ENCODE data around the gene B3GNT3. TPM values are rescaled to one million over a fixed set of nuclear protein-coding genes. Genes with fewer than 3 reads are reported as not detected.
A peak's percentile ranks its signal among the peaks of the same experiment; 100 is the strongest.

The B3GNT3 gene
- total RNA-seq, 1 experiment from 2014 or later = 2.8 TPM

- H3K27me3 ChIP-seq (replicated peaks; ENCODE audit: control insufficient read depth, insufficient read depth, low read length) = no peaks in the 10 kb centered on the region
- no peaks in the 10 kb centered on the region for H3K27me3 Mint-ChIP-seq (ENCODE audit: insufficient read depth, unreplicated experiment)
- no peaks in the 10 kb centered on the region for H3K36me3 ChIP-seq (ENCODE audit: control insufficient read depth, insufficient read depth, low read length)
- H3K27ac Mint-ChIP-seq (ENCODE audit: unreplicated experiment) = no peak overlapping the region
- no peak overlapping the region for H3K4me3 Mint-ChIP-seq (ENCODE audit: unreplicated experiment)
- no peaks in the 10 kb centered on the region for H3K36me3 Mint-ChIP-seq (ENCODE audit: insufficient read depth, unreplicated experiment)
- ChIA-PET POLR2A (no interaction called here), CTCF (interaction anchor here (0.6 to 0.7 kb wide), 2 partner anchors 10 to 246 kb away, joined by 3 read pairs; no protein-coding TSS in a partner anchor)
- TF ChIP-seq, protein P1, sequence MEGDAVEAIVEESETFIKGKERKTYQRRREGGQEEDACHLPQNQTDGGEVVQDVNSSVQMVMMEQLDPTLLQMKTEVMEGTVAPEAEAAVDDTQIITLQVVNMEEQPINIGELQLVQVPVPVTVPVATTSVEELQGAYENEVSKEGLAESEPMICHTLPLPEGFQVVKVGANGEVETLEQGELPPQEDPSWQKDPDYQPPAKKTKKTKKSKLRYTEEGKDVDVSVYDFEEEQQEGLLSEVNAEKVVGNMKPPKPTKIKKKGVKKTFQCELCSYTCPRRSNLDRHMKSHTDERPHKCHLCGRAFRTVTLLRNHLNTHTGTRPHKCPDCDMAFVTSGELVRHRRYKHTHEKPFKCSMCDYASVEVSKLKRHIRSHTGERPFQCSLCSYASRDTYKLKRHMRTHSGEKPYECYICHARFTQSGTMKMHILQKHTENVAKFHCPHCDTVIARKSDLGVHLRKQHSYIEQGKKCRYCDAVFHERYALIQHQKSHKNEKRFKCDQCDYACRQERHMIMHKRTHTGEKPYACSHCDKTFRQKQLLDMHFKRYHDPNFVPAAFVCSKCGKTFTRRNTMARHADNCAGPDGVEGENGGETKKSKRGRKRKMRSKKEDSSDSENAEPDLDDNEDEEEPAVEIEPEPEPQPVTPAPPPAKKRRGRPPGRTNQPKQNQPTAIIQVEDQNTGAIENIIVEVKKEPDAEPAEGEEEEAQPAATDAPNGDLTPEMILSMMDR (IDR thresholded peaks at IDR 0.05; ENCODE audit: insufficient read depth in 1 of 2, low read depth in 1 of 2, low read length in 1 of 2, severe bottlenecking in 1 of 2, unreplicated experiment in 1 of 2) = no peak
- no peak overlapping the region for H3K4me3 ChIP-seq (ENCODE audit: low read depth, low read length)
- intact Hi-C loops (cut with micrococcal nuclease; ENCODE audit: unreplicated experiment) = no loop called here
- no TSS peak for BruUV-seq (replicated peaks)
- DNase-seq = no peak
- H3K4me1 ChIP-seq = no peaks in the 10 kb centered on the region
- H3K9me3 ChIP-seq = no peaks in the 10 kb centered on the region
- H3K4me1 Mint-ChIP-seq (ENCODE audit: low read depth, unreplicated experiment) = no peaks in the 10 kb centered on the region
- H3K9me3 Mint-ChIP-seq (ENCODE audit: unreplicated experiment) = no peaks in the 10 kb centered on the region
Observed at GRCh38 chr19:17848595-17849292, 53.8 kb downstream of the B3GNT3 start.

DNA sequence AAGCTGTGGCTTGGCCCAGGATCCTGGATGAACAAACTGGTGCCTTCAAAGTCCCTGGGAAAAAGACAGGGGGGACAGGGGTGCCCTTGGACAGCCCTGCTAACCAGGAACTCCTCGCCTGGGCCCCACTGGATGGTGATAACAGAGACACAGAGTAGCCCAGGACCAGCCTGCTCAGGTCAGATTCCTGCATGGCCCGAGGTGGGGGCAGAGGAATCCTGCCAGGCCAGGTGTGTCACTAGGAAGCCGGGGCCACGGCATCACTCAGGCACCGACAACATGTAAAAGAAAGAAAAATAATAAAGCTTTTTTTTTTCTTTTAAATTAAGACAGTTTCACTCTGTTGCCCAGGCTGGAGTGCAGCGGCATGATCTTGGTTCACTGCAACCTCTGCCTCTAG, 59.1 kb downstream of the B3GNT3 start:
- POLR2A ChIA-PET = no interaction called here
- TF ChIP-seq, protein P1 (IDR thresholded peaks at IDR 0.05; ENCODE audit: insufficient read depth in 1 of 2, low read depth in 1 of 2, low read length in 1 of 2, severe bottlenecking in 1 of 2, unreplicated experiment in 1 of 2) = no peak
- no peaks in the 10 kb centered on the region for H3K9me3 Mint-ChIP-seq (ENCODE audit: unreplicated experiment)

DNA sequence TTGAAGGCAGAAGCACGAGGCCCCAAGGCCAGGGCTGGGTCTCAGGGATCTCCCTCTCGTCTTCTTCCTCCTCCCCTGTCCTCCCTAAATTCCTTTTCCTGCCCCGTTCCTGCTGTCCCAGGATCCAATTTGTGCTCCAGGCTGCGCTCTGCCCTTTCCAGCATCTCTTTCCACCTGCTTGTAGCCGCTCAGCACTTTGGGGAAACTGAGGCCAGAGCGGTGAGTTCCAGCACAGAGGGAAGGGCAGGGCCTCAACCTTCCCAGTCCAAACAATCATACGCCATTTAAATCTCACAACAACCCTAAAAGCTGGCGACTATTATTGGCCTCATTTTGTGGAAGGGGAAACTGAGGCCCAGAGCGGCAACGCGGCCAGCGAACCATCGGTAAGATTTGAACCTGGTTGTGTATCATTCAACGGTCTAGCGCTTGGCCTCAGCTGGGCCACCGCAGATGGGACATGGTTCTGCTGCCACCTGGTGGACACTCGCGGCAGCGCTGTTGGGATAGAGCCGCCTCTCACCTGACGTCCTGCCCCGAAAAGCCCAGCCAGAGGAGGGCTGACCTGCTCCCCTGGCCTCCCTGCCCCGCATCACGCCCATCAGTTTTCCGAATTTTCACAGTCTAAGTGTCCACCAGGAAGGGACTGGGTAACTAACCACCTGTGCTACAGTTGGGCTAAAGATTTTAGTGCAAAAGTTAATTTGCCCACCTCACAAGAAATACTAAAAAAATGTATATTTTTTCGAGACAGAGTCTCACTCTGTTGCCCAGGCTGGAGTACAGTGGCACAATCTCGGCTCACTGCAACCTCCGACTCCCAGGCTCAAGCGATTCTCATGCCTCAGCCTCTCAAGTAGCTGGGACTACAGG, 60.6 kb downstream of the B3GNT3 start:
- Mint-ChIP-seq H3K4me3 (ENCODE audit: unreplicated experiment) (no peak overlapping the region), H3K4me1 (ENCODE audit: low read depth, unreplicated experiment) (no peaks in the 10 kb centered on the region), H3K27ac (ENCODE audit: unreplicated experiment) (no peak overlapping the region), H3K9me3 (ENCODE audit: unreplicated experiment) (no peaks in the 10 kb centered on the region), H3K27me3 (ENCODE audit: insufficient read depth, unreplicated experiment) (peaks cover 2% of the 10 kb centered on the region), H3K36me3 (ENCODE audit: insufficient read depth, unreplicated experiment) (peaks cover 13% of the 10 kb centered on the region)
- intact Hi-C loops (cut with micrococcal nuclease; ENCODE audit: unreplicated experiment) = loop anchor here (1.0 to 5.0 kb wide), 2 partner anchors 89 to 413 kb away; no protein-coding TSS in a partner anchor
- TF ChIP-seq, protein P1 (IDR thresholded peaks at IDR 0.05; ENCODE audit: insufficient read depth in 1 of 2, low read depth in 1 of 2, low read length in 1 of 2, severe bottlenecking in 1 of 2, unreplicated experiment in 1 of 2) = peak; percentile 93 to 94
- H3K4me1 ChIP-seq = no peaks in the 10 kb centered on the region
- no TSS peak for BruUV-seq (replicated peaks)
- H3K4me3 ChIP-seq (ENCODE audit: low read depth, low read length) = no peak overlapping the region
- H3K36me3 ChIP-seq (ENCODE audit: control insufficient read depth, insufficient read depth, low read length) = no peaks in the 10 kb centered on the region
- peak; percentile 80 to 89 for DNase-seq
- H3K9me3 ChIP-seq = no peaks in the 10 kb centered on the region
- CTCF ChIA-PET = interaction anchor here (0.5 to 1.1 kb wide), 5 partner anchors 77 to 250 kb away, joined by 3 read pairs; partner anchors contain the start of gene CCDC124
- POLR2A ChIA-PET = no interaction called here
- H3K27me3 ChIP-seq (replicated peaks; ENCODE audit: control insufficient read depth, insufficient read depth, low read length) = no peaks in the 10 kb centered on the region

More for the DNA sequence above, 59.1 kb downstream of the B3GNT3 start:
- no peak overlapping the region for H3K4me3 ChIP-seq (ENCODE audit: low read depth, low read length)
- intact Hi-C loops (cut with micrococcal nuclease; ENCODE audit: unreplicated experiment) = no loop called here
- H3K9me3 ChIP-seq = no peaks in the 10 kb centered on the region
- no peaks in the 10 kb centered on the region for H3K36me3 ChIP-seq (ENCODE audit: control insufficient read depth, insufficient read depth, low read length)
- H3K4me3 Mint-ChIP-seq (ENCODE audit: unreplicated experiment) = no peak overlapping the region
- BruUV-seq (replicated peaks) = no TSS peak
- no peak for DNase-seq
- H3K27me3 ChIP-seq (replicated peaks; ENCODE audit: control insufficient read depth, insufficient read depth, low read length) = no peaks in the 10 kb centered on the region
- peaks cover 2% of the 10 kb centered on the region for H3K27me3 Mint-ChIP-seq (ENCODE audit: insufficient read depth, unreplicated experiment)
- H3K36me3 Mint-ChIP-seq (ENCODE audit: insufficient read depth, unreplicated experiment) = no peaks in the 10 kb centered on the region
- no peaks in the 10 kb centered on the region for H3K4me1 ChIP-seq
- H3K4me1 Mint-ChIP-seq (ENCODE audit: low read depth, unreplicated experiment) = no peaks in the 10 kb centered on the region
- CTCF ChIA-PET = interaction anchor here (1.0 kb wide), 1 partner anchor 35 kb away, joined by 3 read pairs; no protein-coding TSS in a partner anchor
- H3K27ac Mint-ChIP-seq (ENCODE audit: unreplicated experiment) = no peak overlapping the region

All from Caco-2 (cell line).